Ectodermal cell (in vitro differentiated cells): ENCODE measurements around the gene HOXA4. TPM values are rescaled to one million over a fixed set of nuclear protein-coding genes. Genes with fewer than 3 reads are reported as not detected.

Source experiments
- H3K27ac ChIP-seq: 2 replicates; pipeline ENCODE4 v1.7.0; 2013; ENCODE audit warnings: mild to moderate bottlenecking, low read depth, low read length; ENCODE audit not compliant: insufficient read depth, poor library complexity, severe bottlenecking
- H3K27me3 ChIP-seq: 2 replicates; pipeline ENCODE4 v1.7.0; 2013; ENCODE audit warnings: mild to moderate bottlenecking, low read length; ENCODE audit not compliant: insufficient read depth, control insufficient read depth, poor library complexity, severe bottlenecking
- H3K36me3 ChIP-seq: one replicate; pipeline ENCODE4 v1.7.0; 2013; ENCODE audit warnings: low read length; ENCODE audit not compliant: control insufficient read depth, insufficient read depth
- H3K4me1 ChIP-seq: one replicate; pipeline ENCODE4 v1.7.0; 2013; ENCODE audit warnings: low read length; ENCODE audit not compliant: control insufficient read depth, insufficient read depth
- H3K4me3 ChIP-seq: 2 replicates; pipeline ENCODE4 v1.7.0; 2013; ENCODE audit warnings: low read depth, low read length, control low read depth; ENCODE audit not compliant: insufficient read depth
- H3K9me3 ChIP-seq: 2 replicates; pipeline ENCODE4 v1.7.0; 2013; ENCODE audit warnings: mild to moderate bottlenecking, low read length, moderate library complexity; ENCODE audit not compliant: control insufficient read depth
- WGBS, 2 experiments: methylation state at CpG; one replicate each; pipeline ENCODE4 v1.1.7; 2013; ENCODE audit warnings: missing lambda C conversion rate in 2 of 2; 5-methylcytosine and 5-hydroxymethylcytosine counted together
- polyA plus RNA-seq, 4 experiments: library from polyadenylated mRNA; stranded (reverse); fragments of 50-300 nt; gene quantifications; one replicate each; pipeline ENCODE4 v1.2.3, GENCODE V29; 2013

Gene HOXA4
- not detected for polyA plus RNA-seq (2013, experiment 1 of 4)
- not detected for polyA plus RNA-seq (2013, experiment 2 of 4)
- not detected for polyA plus RNA-seq (2013, experiment 3 of 4)
- polyA plus RNA-seq (2013, experiment 4 of 4): not detected

- no peaks in the 10 kb centered on the region for H3K36me3 ChIP-seq
- H3K27ac ChIP-seq: no peak within 1 kb of the TSS
- H3K4me3 ChIP-seq: peak within 1 kb of the TSS; percentile 31
- 1% methylated on average over 66 to 67 of the region's 67 CpGs for WGBS, 2 experiments
- H3K27me3 ChIP-seq: peaks cover 100% of the 10 kb centered on the region
- no peaks in the 10 kb centered on the region for H3K4me1 ChIP-seq
- H3K9me3 ChIP-seq: no peaks in the 10 kb centered on the region
Observed at GRCh38 chr7:27130540-27131389, at the start of gene HOXA4. Gene HOXA4 (minus strand): TSS chr7:27130757. CDS start chr7:27130733, 24 bp downstream.

- Histone ChIP-seq H3K4me3 (no peak overlapping the region), H3K27ac (no peak overlapping the region), H3K4me1 (no peaks in the 10 kb centered on the region), H3K36me3 (no peaks in the 10 kb centered on the region), H3K9me3 (no peaks in the 10 kb centered on the region), H3K27me3 (peaks cover 100% of the 10 kb centered on the region)
- WGBS, 2 experiments: 4 to 7% methylated on average over 56 of the region's 56 CpGs
Observed at GRCh38 chr7:27179503-27180430, 49.2 kb upstream of the HOXA4 start.

- H3K4me3 ChIP-seq: no peak overlapping the region
- H3K36me3 ChIP-seq: no peaks in the 10 kb centered on the region
- 7 to 12% methylated on average over 14 of the region's 14 CpGs for WGBS, 2 experiments
- no peaks in the 10 kb centered on the region for H3K9me3 ChIP-seq
- peaks cover 100% of the 10 kb centered on the region for H3K27me3 ChIP-seq
- H3K4me1 ChIP-seq: no peaks in the 10 kb centered on the region
- no peak overlapping the region for H3K27ac ChIP-seq
Observed at GRCh38 chr7:27179030-27179429, 48.5 kb upstream of the HOXA4 start.

GRCh38 chr7:27178366-27178765, 47.8 kb upstream of the HOXA4 start:
- H3K36me3 ChIP-seq: no peaks in the 10 kb centered on the region
- WGBS, 2 experiments: 20 to 31% methylated on average over 6 of the region's 6 CpGs
- H3K4me1 ChIP-seq: no peaks in the 10 kb centered on the region
- H3K9me3 ChIP-seq: no peaks in the 10 kb centered on the region
- H3K27ac ChIP-seq: no peak overlapping the region
- peaks cover 100% of the 10 kb centered on the region for H3K27me3 ChIP-seq
- no peak overlapping the region for H3K4me3 ChIP-seq

- Histone ChIP-seq H3K4me3 (no peak overlapping the region), H3K36me3 (no peaks in the 10 kb centered on the region), H3K27me3 (peaks cover 100% of the 10 kb centered on the region), H3K9me3 (no peaks in the 10 kb centered on the region), H3K27ac (no peak overlapping the region), H3K4me1 (no peaks in the 10 kb centered on the region)
- WGBS, 2 experiments: 28 to 31% methylated on average over 5 of the region's 5 CpGs
Observed at GRCh38 chr7:27177795-27178320, 47.3 kb upstream of the HOXA4 start.

- H3K27me3 ChIP-seq: peaks cover 100% of the 10 kb centered on the region
- no peaks in the 10 kb centered on the region for H3K4me1 ChIP-seq
- no peaks in the 10 kb centered on the region for H3K36me3 ChIP-seq
- H3K9me3 ChIP-seq: no peaks in the 10 kb centered on the region
- 19 to 22% methylated on average over 22 of the region's 22 CpGs for WGBS, 2 experiments
- H3K27ac ChIP-seq: no peak overlapping the region
- no peak overlapping the region for H3K4me3 ChIP-seq
Observed at GRCh38 chr7:27176962-27177794, 46.6 kb upstream of the HOXA4 start.

- Histone ChIP-seq H3K27ac (no peak overlapping the region), H3K27me3 (peaks cover 100% of the 10 kb centered on the region), H3K36me3 (no peaks in the 10 kb centered on the region), H3K4me1 (no peaks in the 10 kb centered on the region), H3K9me3 (no peaks in the 10 kb centered on the region), H3K4me3 (no peak overlapping the region)
- 54 to 62% methylated on average over 3 of the region's 3 CpGs for WGBS, 2 experiments
Observed at GRCh38 chr7:27176524-27176845, 45.9 kb upstream of the HOXA4 start.

GRCh38 chr7:27175626-27176523, 45.3 kb upstream of the HOXA4 start:
- no peak overlapping the region for H3K27ac ChIP-seq
- 8 to 10% methylated on average over 40 of the region's 40 CpGs for WGBS, 2 experiments
- peaks cover 100% of the 10 kb centered on the region for H3K27me3 ChIP-seq

More at GRCh38 chr7:27175626-27176523, 45.3 kb upstream of the HOXA4 start:
- no peaks in the 10 kb centered on the region for H3K9me3 ChIP-seq
- no peaks in the 10 kb centered on the region for H3K4me1 ChIP-seq
- no peaks in the 10 kb centered on the region for H3K36me3 ChIP-seq
- H3K4me3 ChIP-seq: no peak overlapping the region
